Right lung (tissue), 5 donors: ENCODE results near the gene HAPSTR1. TPM values are rescaled to one million over a fixed set of nuclear protein-coding genes. Genes with fewer than 3 reads are reported as not detected.

Experiments
- DNase-seq, 2 donors: peaks; one replicate each; pipeline ENCODE4 v3.0.0-alpha.2; 2013
- polyA plus RNA-seq, 5 donors: library from polyadenylated mRNA; unstranded; fragments of 120-200 nt; gene quantifications; one replicate each; pipeline versions ENCODE4 v1.2.1 to v1.2.3, GENCODE V29; 2013; ENCODE audit warnings: inconsistent platforms in 1 of 5, low replicate concordance in 1 of 5; ENCODE audit not compliant: insufficient read length in 5 of 5, insufficient read depth in 1 of 5

Gene HAPSTR1
- polyA plus RNA-seq, 5 donors, result 33.7 to 48.0 (median 41.2) TPM

- no peak for DNase-seq
Measured at GRCh38 chr16:9094011-9094846, 2.8 kb downstream of the HAPSTR1 start.

DNA sequence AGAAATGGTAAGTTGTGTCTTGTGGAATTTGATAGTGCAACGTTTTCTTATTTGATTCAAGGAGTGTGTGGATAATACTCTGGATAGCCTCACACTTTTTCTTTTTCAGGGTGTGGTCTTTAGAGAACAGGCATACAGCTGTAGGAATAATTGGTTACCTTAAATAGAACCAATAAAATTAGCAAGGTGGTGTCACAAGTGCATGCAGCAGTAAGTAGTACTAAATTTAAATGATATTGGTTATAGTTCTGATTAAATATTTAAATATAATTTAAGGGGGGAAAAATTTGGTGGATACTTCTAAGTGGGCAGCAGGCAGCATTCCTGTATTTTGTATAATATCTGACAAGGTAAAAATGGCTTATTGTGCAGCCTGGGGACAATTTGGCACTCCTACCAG lies 3.7 kb downstream of the HAPSTR1 start:
- DNase-seq, result no peak

DNA sequence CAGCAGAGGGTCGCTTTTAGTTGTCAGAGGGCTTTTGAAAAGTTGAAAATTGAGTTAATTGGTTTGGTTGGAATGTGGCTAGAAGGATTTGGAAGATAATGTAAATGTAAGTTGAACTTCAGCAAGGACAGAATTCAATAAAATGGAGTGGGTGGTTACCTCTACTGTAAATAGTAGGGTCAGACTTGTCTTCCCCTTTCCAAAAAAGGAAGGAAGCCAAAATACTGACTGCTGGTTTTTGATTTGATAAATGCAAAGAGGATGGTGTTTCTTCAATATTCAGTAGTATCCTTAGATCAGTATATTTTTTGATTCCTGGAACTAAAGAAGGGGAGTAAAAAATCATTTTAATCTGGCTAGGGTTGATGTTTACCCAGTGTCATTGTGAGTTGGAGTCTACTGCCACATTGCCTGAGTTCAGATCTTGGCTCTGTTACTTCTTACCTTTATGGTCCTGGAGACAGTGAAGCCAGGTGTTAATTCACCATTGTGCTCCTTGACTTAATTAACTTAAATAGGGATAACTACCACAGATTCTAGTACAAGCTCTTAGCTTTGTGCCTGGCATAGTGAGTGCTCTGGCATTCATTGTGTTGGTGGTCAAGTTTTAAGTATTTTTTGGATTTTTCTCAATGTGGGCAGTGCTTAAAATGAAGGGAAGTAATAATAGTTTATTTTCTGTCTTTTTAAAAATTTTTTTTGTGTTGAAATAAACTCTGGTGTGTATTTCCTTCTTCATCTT lies 4.4 kb downstream of the HAPSTR1 start:
- no peak for DNase-seq

DNA sequence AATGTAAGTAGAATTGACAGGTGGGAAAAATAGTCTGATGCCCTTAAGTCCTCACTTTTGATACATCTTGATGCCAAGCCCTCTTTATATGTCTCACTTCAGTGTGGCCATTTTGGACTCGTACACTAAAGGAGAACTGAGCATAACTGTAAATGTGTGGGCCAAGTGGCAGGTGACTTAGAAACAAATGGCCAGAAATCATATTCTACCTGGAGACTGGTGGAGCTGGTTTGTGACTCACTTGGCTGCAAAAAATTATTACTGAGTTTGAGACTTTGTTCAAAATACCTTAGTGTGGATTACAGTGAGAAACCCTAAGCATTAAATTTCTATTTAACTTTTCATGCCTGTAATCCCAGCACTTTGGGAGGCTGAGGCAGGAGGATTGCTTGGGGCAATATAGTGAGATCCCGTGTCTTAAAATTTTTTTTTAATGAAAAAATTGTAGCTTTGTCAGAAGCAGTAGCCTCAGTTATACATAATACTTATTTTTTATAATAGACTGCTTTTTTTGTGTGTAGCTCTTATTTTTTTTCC lies 5.0 kb downstream of the HAPSTR1 start:
- no peak for DNase-seq

DNA sequence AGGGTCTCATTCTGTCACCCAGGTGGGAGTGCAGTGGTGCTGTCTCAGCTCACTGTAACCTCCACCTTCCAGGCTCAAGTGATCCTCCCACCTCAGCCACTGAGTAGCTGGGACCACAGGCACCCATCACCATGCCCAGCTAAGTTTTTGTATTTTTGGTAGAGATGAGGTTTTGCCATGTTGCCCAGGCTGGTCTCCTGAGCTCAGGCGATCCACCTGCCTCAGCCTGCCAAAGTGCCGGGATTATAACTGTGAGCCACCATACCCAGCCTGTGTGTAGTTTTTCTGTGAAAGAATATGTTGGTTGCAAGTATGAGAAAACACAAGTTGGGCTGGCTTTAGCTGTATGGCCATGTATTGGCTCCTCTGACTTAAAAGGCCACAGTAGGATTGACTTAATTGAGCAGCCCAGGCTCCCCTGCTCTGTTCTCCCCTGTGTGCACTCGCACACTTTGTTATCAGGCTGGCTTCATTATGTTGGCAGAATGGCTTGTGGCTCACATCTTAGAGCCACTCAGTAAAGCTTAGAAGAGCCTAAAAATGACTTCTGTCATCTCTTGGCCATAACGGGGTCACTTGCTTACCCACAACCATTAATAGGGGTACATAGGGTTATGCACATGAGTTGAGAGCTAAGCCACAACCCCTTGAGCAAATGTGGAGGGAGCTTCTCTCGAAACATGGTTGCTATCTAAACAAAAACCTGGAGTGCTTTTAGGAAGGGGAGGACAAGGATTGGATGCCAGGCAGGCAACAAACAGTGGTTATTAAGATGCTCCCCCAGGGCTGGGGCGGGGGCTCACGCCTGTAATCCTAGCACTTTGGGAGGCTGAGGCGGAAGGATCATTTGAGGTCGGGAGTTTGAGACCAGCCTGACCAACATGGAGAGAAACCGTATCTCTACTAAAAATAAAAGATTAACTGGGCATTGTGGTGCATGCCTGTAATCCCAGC lies 6.1 kb downstream of the HAPSTR1 start:
- no peak for DNase-seq

- DNase-seq, result no peak
Measured at GRCh38 chr16:9098377-9099090, 7.1 kb downstream of the HAPSTR1 start.

GRCh38 chr16:9099131-9099625 lies 7.7 kb downstream of the HAPSTR1 start:
- DNase-seq, result no peak

- no peak for DNase-seq
Measured at GRCh38 chr16:9102379-9102778, 10.9 kb downstream of the HAPSTR1 start.

DNA sequence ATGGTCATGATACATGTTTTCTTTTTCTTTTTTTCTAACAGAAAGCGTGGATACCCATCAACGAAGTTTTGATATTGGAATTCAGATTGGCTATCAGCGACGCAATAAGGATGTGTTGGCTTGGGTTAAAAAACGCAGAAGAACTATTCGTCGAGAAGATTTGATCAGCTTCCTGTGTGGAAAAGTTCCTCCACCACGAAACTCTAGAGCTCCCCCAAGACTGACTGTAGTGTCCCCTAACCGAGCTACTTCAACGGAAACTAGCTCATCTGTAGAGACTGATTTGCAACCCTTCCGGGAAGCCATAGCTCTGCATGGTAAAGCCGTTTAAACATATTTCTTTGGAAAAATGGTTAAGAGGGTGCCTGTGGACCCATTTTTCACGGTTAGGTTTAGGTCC lies 11.5 kb downstream of the HAPSTR1 start:
- no peak for DNase-seq

GRCh38 chr16:9103546-9103945 lies 12.1 kb downstream of the HAPSTR1 start:
- DNase-seq, result no peak

DNA sequence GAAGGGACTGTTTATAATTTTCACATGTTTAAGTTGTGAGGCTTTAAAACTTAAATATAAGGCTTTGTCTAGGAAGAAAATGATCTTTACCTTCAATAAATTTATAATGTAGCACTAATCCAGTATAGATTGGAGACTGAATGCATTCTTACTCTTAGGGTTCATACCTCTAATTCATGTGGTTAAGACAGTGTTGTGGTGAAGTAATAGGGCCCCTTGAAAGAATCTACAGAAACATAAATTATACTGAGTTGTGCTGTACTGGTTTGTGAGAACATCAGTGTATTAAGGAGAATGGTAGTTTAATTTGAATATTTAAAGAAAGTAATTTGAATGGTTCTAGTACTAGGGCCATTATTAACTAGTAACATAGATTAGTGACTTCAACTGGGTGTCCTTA lies 13.7 kb downstream of the HAPSTR1 start:
- DNase-seq, result no peak

DNA sequence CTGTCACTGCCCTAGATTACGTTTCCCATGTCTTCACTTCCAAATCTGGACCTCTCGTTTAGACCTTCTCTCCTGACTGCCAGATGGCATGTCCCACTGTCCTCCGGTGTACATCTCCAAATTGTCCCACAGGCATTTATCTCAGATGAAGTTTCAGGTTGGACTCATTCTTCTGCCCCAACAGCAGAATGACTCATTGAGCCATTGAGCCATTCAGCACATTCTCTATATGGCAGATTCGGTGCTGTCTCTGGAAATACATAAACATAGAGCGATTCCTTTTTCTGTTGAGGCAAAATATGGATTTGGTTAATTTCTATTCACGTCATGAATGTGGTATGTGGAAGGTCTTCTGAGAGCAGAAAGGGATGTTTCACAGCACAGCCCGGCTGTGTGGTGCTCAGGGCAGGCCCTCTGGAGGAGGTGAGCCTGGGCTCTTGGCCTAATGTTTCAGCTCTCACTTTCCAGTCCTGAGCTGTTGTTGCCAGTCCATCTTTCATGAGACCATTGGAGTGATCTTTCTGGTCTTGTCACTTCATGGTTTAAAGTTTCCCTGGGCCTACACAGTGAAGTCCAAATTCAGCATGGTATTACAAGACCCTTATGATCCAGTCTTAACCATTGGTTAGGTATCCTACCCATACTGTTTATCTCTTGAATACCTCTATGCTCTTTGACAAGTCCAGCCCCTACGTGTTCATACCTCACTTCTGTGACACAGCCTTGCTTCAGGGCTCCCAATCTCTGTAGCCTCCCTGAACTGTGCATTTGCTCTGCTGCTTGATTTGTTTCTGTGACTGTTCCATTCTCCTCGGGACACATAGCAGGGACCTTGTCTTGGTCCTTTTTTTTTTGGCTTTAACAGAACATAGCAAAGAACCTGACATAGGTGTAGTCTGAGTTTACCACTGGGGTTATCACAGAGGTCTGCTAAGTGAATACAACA lies 15.9 kb downstream of the HAPSTR1 start:
- DNase-seq, result no peak

DNA sequence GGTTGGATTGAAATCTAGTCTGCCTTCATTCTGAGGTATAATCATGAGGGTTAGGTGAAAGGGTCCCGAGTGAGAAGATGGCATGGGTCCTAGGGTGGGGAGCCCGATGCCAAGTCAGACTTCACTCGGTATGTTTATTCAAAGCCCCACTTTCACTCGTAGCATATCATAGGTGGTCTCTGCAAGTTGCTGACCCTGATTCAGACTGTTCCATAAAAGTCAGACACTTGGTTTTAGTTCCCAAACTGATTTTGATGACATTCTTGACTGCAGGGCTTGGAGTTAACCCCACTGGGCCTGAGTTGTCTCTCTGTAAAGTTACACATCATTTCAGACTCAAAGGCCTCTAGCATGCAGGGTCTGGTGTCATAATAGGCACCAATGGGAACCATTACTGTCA lies 17.8 kb downstream of the HAPSTR1 start:
- no peak for DNase-seq

DNA sequence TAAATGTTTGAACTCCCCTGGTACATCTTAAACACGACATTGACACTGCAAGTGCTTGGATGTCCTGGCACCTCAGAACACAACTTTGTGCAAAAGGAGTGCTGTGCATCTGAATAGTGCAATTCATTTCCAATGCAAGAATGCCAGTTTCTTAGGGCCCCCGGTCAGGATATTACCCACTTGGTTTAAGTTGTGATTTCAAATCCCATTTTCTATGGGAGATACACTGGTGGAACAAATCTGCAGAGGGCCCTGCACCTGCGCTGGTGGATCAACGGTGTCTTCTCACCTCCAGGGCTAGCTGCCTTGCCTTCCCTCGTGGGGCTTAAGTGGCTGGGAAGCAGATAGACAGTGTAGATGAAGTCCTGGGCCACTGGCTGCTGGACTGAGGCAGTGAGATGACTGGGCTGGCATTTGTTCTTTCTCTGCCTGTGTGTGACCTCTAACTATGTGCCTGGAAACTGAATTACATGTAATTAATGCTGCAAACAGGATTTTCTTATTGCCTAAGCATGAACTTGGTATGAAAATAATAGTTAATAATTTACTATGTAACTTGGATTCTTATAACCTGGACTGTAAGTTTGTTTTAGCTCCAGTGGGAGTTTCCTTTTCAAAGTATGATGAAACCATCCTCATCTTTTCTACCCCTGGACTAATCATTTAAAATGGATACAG lies 20.9 kb downstream of the HAPSTR1 start:
- DNase-seq, result no peak

DNA sequence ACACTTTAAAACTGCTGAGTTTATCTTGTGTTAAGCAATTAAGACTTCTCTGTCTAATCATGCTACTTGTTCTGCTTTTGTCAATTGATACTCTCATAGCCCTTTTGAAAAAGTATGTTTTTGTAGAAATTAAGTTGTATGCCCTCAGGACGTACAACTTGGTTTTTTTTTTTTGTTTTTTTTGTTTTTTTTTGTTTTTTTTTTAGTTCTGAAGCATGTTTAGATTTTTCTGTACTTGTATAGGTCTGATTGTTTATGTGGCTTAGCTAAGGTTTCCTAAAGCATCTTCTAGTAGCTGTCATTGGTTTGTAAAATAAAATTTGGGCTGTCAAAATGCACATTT lies 21.4 kb downstream of the HAPSTR1 start:
- no peak for DNase-seq

DNA sequence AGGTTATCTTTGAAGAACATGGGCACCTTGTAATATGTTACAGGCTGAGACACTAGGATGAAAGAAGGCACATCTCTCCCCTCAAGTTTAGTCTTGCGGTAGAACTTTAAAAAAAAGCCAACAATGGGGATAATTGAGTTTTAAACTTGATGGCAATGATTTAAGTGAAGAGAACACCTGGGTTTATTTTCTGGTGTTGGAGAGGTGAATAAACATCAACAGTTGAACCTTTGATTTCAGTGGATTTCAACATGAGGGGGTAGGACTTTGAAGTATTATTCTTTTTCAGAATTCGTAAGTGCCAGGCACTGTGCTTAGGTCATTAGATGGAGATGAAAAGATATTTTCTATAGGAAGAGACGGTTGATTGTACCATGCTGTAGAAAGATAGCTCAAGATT lies 22.3 kb downstream of the HAPSTR1 start:
- DNase-seq, result no peak

DNA sequence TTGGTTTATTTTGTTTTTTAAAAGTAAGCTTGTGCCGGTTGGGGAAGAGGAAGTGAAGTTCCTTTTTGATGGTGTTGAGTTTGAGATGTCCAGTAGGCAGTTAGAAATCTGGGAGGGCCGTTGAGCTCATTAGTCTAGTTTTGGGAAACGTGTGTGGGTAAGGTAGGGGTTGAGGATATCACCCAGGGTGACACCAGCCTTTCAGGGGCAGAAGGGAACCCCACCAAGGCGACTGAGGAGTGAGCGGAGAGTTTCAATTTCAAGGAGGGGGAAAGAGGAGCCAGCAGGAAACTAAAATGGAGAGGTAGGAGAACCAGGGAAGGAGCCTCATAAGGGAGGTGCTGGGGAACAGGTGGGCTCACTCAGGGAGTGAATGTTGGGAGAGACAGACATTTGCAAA lies 22.7 kb downstream of the HAPSTR1 start:
- DNase-seq, result no peak

DNA sequence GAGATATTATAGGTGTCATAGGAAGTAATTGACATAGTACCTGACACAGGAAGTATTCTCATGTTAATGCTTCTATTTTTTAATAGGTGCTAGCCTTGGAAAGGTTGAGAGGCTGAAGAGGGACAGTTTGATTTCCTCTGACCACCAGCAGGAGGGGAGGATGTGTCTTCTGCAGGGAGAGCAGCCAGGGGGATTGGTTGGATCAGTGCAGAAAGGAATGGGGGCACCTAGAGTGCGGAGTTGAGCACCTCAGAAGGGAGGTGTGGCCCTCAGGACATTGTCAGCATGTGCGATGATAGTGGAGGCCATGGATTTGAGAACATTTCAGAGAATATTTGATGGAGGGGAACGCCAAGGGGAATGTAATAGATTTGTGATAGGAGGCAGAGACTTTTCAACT lies 23.4 kb downstream of the HAPSTR1 start:
- DNase-seq, result no peak

GRCh38 chr16:9115277-9115676 lies 23.8 kb downstream of the HAPSTR1 start:
- DNase-seq, result no peak
